ENCODE data around the gene PHLDB1.
"Not testable (repeated sequence)": the region's sequence is repeated elsewhere in the genome, so short reads cannot be mapped to it uniquely, and the experiment has no call there.

The PHLDB1 gene

GRCh38 chr11:118674082-118674435, 66.6 kb downstream of the PHLDB1 start:
- Histone ChIP-seq H3K9me3 (ENCODE audit: control insufficient read depth, low read length) (no peaks in the 10 kb centered on the region), H3K4me1 (ENCODE audit: control insufficient read depth, insufficient read depth, low read length) (peaks cover 5% of the 10 kb centered on the region), H3K9ac (ENCODE audit: low read length) (no peak overlapping the region), H3K36me3 (ENCODE audit: control insufficient read depth, insufficient read depth, low read length) (no peaks in the 10 kb centered on the region), H3K27me3 (ENCODE audit: control insufficient read depth, insufficient read depth, low read length) (no peaks in the 10 kb centered on the region), H3K4me3 (ENCODE audit: low read length) (no peak overlapping the region)

GRCh38 chr11:118677977-118678376, 70.6 kb downstream of the PHLDB1 start:
- Histone ChIP-seq H3K4me3 (ENCODE audit: low read length) (no peak overlapping the region), H3K4me1 (ENCODE audit: control insufficient read depth, insufficient read depth, low read length) (peaks cover 20% of the 10 kb centered on the region), H3K9me3 (ENCODE audit: control insufficient read depth, low read length) (no peaks in the 10 kb centered on the region), H3K36me3 (ENCODE audit: control insufficient read depth, insufficient read depth, low read length) (no peaks in the 10 kb centered on the region), H3K9ac (ENCODE audit: low read length) (no peak overlapping the region), H3K27me3 (ENCODE audit: control insufficient read depth, insufficient read depth, low read length) (no peaks in the 10 kb centered on the region)

GRCh38 chr11:118678908-118679307, 71.5 kb downstream of the PHLDB1 start:
- H3K36me3 ChIP-seq (ENCODE audit: control insufficient read depth, insufficient read depth, low read length); H3K27me3 ChIP-seq (ENCODE audit: control insufficient read depth, insufficient read depth, low read length); H3K9me3 ChIP-seq (ENCODE audit: control insufficient read depth, low read length): not testable (repeated sequence)
- Histone ChIP-seq H3K9ac (ENCODE audit: low read length) (peak overlapping the region; percentile 49), H3K4me1 (ENCODE audit: control insufficient read depth, insufficient read depth, low read length) (peaks cover 20% of the 10 kb centered on the region), H3K4me3 (ENCODE audit: low read length) (peak overlapping the region; percentile 21)

- peak within 1 kb of the TSS; percentile 21 for H3K4me3 ChIP-seq (ENCODE audit: low read length)
- no peaks in the 10 kb centered on the region for H3K36me3 ChIP-seq (ENCODE audit: control insufficient read depth, insufficient read depth, low read length)
- H3K9ac ChIP-seq (ENCODE audit: low read length), result peak within 1 kb of the TSS; percentile 49
These were observed 72.1 kb downstream of the PHLDB1 start, which contains the start of gene TREH for GRCh38 chr11:118679483-118679882. TSS of gene TREH (minus strand) at chr11:118679650. CDS start at chr11:118679627, 23 bp downstream.

GRCh38 chr11:118682372-118682771, 75.0 kb downstream of the PHLDB1 start:
- no peak overlapping the region for H3K4me3 ChIP-seq (ENCODE audit: low read length)
- no peaks in the 10 kb centered on the region for H3K9me3 ChIP-seq (ENCODE audit: control insufficient read depth, low read length)
- no peak overlapping the region for H3K9ac ChIP-seq (ENCODE audit: low read length)
- no peaks in the 10 kb centered on the region for H3K27me3 ChIP-seq (ENCODE audit: control insufficient read depth, insufficient read depth, low read length)
- H3K4me1 ChIP-seq (ENCODE audit: control insufficient read depth, insufficient read depth, low read length), result peaks cover 20% of the 10 kb centered on the region
- H3K36me3 ChIP-seq (ENCODE audit: control insufficient read depth, insufficient read depth, low read length), result no peaks in the 10 kb centered on the region

More at GRCh38 chr11:118679483-118679882, 72.1 kb downstream of the PHLDB1 start, which contains the start of gene TREH:
- Histone ChIP-seq H3K4me1 (ENCODE audit: control insufficient read depth, insufficient read depth, low read length) (peaks cover 20% of the 10 kb centered on the region), H3K9me3 (ENCODE audit: control insufficient read depth, low read length) (no peaks in the 10 kb centered on the region), H3K27me3 (ENCODE audit: control insufficient read depth, insufficient read depth, low read length) (no peaks in the 10 kb centered on the region)

- H3K27me3 ChIP-seq (ENCODE audit: control insufficient read depth, insufficient read depth, low read length), result not testable (repeated sequence)
These were observed 75.5 kb downstream of the PHLDB1 start for GRCh38 chr11:118682939-118683338.

GRCh38 chr11:118684187-118684586, 76.8 kb downstream of the PHLDB1 start:
- Histone ChIP-seq H3K4me3 (ENCODE audit: low read length) (no peak overlapping the region), H3K9ac (ENCODE audit: low read length) (no peak overlapping the region), H3K4me1 (ENCODE audit: control insufficient read depth, insufficient read depth, low read length) (peaks cover 19% of the 10 kb centered on the region)

More at GRCh38 chr11:118682939-118683338, 75.5 kb downstream of the PHLDB1 start:
- not testable (repeated sequence) for H3K4me3 ChIP-seq (ENCODE audit: low read length); H3K36me3 ChIP-seq (ENCODE audit: control insufficient read depth, insufficient read depth, low read length); H3K9me3 ChIP-seq (ENCODE audit: control insufficient read depth, low read length); H3K9ac ChIP-seq (ENCODE audit: low read length)
- H3K4me1 ChIP-seq (ENCODE audit: control insufficient read depth, insufficient read depth, low read length), result peaks cover 20% of the 10 kb centered on the region

GRCh38 chr11:118687906-118688305, 80.5 kb downstream of the PHLDB1 start:
- no peaks in the 10 kb centered on the region for H3K27me3 ChIP-seq (ENCODE audit: control insufficient read depth, insufficient read depth, low read length)
- no peaks in the 10 kb centered on the region for H3K9me3 ChIP-seq (ENCODE audit: control insufficient read depth, low read length)
- H3K9ac ChIP-seq (ENCODE audit: low read length), result no peak overlapping the region
- H3K4me1 ChIP-seq (ENCODE audit: control insufficient read depth, insufficient read depth, low read length), result peaks cover 17% of the 10 kb centered on the region
- H3K4me3 ChIP-seq (ENCODE audit: low read length), result no peak overlapping the region
- no peaks in the 10 kb centered on the region for H3K36me3 ChIP-seq (ENCODE audit: control insufficient read depth, insufficient read depth, low read length)

More at GRCh38 chr11:118684187-118684586, 76.8 kb downstream of the PHLDB1 start:
- Histone ChIP-seq H3K27me3 (ENCODE audit: control insufficient read depth, insufficient read depth, low read length) (no peaks in the 10 kb centered on the region), H3K9me3 (ENCODE audit: control insufficient read depth, low read length) (no peaks in the 10 kb centered on the region), H3K36me3 (ENCODE audit: control insufficient read depth, insufficient read depth, low read length) (no peaks in the 10 kb centered on the region)

GRCh38 chr11:118688339-118688738, 80.9 kb downstream of the PHLDB1 start:
- not testable (repeated sequence) for H3K27me3 ChIP-seq (ENCODE audit: control insufficient read depth, insufficient read depth, low read length); H3K9ac ChIP-seq (ENCODE audit: low read length); H3K9me3 ChIP-seq (ENCODE audit: control insufficient read depth, low read length); H3K36me3 ChIP-seq (ENCODE audit: control insufficient read depth, insufficient read depth, low read length); H3K4me3 ChIP-seq (ENCODE audit: low read length)
- H3K4me1 ChIP-seq (ENCODE audit: control insufficient read depth, insufficient read depth, low read length), result peaks cover 19% of the 10 kb centered on the region

GRCh38 chr11:118688851-118689502, 81.6 kb downstream of the PHLDB1 start:
- peaks cover 25% of the 10 kb centered on the region for H3K4me1 ChIP-seq (ENCODE audit: control insufficient read depth, insufficient read depth, low read length)

GRCh38 chr11:118689503-118689851, 82.1 kb downstream of the PHLDB1 start:
- Histone ChIP-seq H3K9ac (ENCODE audit: low read length) (no peak overlapping the region), H3K4me1 (ENCODE audit: control insufficient read depth, insufficient read depth, low read length) (peaks cover 26% of the 10 kb centered on the region), H3K36me3 (ENCODE audit: control insufficient read depth, insufficient read depth, low read length) (no peaks in the 10 kb centered on the region), H3K27me3 (ENCODE audit: control insufficient read depth, insufficient read depth, low read length) (no peaks in the 10 kb centered on the region), H3K9me3 (ENCODE audit: control insufficient read depth, low read length) (no peaks in the 10 kb centered on the region), H3K4me3 (ENCODE audit: low read length) (no peak overlapping the region)

More at GRCh38 chr11:118688851-118689502, 81.6 kb downstream of the PHLDB1 start:
- H3K9ac ChIP-seq (ENCODE audit: low read length), result no peak overlapping the region
- H3K4me3 ChIP-seq (ENCODE audit: low read length), result no peak overlapping the region
- H3K27me3 ChIP-seq (ENCODE audit: control insufficient read depth, insufficient read depth, low read length), result no peaks in the 10 kb centered on the region
- H3K9me3 ChIP-seq (ENCODE audit: control insufficient read depth, low read length), result no peaks in the 10 kb centered on the region
- no peaks in the 10 kb centered on the region for H3K36me3 ChIP-seq (ENCODE audit: control insufficient read depth, insufficient read depth, low read length)

- H3K9ac ChIP-seq (ENCODE audit: low read length), result peak overlapping the region; percentile 55
- H3K4me3 ChIP-seq (ENCODE audit: low read length), result peak overlapping the region; percentile 38
- H3K27me3 ChIP-seq (ENCODE audit: control insufficient read depth, insufficient read depth, low read length), result no peaks in the 10 kb centered on the region
- H3K4me1 ChIP-seq (ENCODE audit: control insufficient read depth, insufficient read depth, low read length), result peaks cover 26% of the 10 kb centered on the region
- H3K36me3 ChIP-seq (ENCODE audit: control insufficient read depth, insufficient read depth, low read length), result no peaks in the 10 kb centered on the region
- no peaks in the 10 kb centered on the region for H3K9me3 ChIP-seq (ENCODE audit: control insufficient read depth, low read length)
These were observed 82.6 kb downstream of the PHLDB1 start for GRCh38 chr11:118689852-118690552.
